H1 (cell line): ENCODE results near the gene HACD3. TPM values are rescaled to one million over a fixed set of nuclear protein-coding genes. Genes with fewer than 3 reads are reported as not detected.

ENCODE experiments used
- CTCF ChIA-PET: fragments of 300-600 bp; sonication (Branson Sonifier 250); formaldehyde crosslinking; loops from one replicate; lab custom pipeline; 2021; ENCODE audit not compliant: partially characterized antibody; lab: Charles Lee
- POLR2A ChIA-PET: fragments of 300-600 bp; sonication (Branson Sonifier 250); formaldehyde crosslinking; loops from one replicate; lab custom pipeline; 2021; ENCODE audit warnings: inconsistent platforms; ENCODE audit not compliant: partially characterized antibody; lab: Charles Lee
- DNase-seq, 2 experiments: peaks; one replicate each; pipeline versions ENCODE4 v3.0.0 to v3.0.0-alpha.2; 2010 to 2022; ENCODE audit warnings: low spot score in 2 of 2, low read depth in 1 of 2, mixed read lengths in 1 of 2
- FAIRE-seq: peaks from 2 replicates; lab custom pipeline; 2011; peaks lifted over from hg19 to GRCh38; lab: Jason Lieb, UNC
- H2AFZ ChIP-seq: 2 replicates; pipeline ENCODE4 v1.8.1; 2012; ENCODE audit warnings: low read length, inconsistent platforms
- H2AK5ac ChIP-seq: 2 replicates; pipeline ENCODE4 v1.6.1; 2013; ENCODE audit warnings: low read depth, low read length
- H2BK120ac ChIP-seq: replicated peaks from 2 replicates; pipeline ENCODE3; 2013; ENCODE audit warnings: low read depth, low read length, inconsistent platforms
- H2BK12ac ChIP-seq: 2 replicates; pipeline ENCODE4 v1.6.1; 2013; ENCODE audit warnings: low read depth, low read length
- H2BK15ac ChIP-seq: 2 replicates; pipeline ENCODE4 v1.6.1; 2013; ENCODE audit warnings: low read length
- H2BK20ac ChIP-seq: 2 replicates; pipeline ENCODE4 v1.6.1; 2013; ENCODE audit warnings: low read length
- H2BK5ac ChIP-seq: 2 replicates; pipeline ENCODE4 v1.6.1; 2013; ENCODE audit warnings: low read depth, low read length
- H3K14ac ChIP-seq: 2 replicates; pipeline ENCODE4 v1.6.1; 2013; ENCODE audit warnings: inconsistent platforms; ENCODE audit not compliant: insufficient read length
- H3K18ac ChIP-seq: 2 replicates; pipeline ENCODE4 v1.6.1; 2013; ENCODE audit warnings: low read length; ENCODE audit errors: extremely low read depth
- H3K23ac ChIP-seq: 2 replicates; pipeline ENCODE4 v1.6.1; 2013; ENCODE audit warnings: inconsistent platforms; ENCODE audit not compliant: insufficient read length
- H3K23me2 ChIP-seq: 2 replicates; pipeline ENCODE4 v1.6.1; 2013; ENCODE audit warnings: low read depth, low read length
- H3K27ac ChIP-seq: 2 replicates; pipeline ENCODE4 v1.6.1; 2011; ENCODE audit warnings: low read depth, low read length, inconsistent platforms
- H3K27me3 ChIP-seq, 4 experiments: replicated peaks in 1 of 4; 1 replicate in 1 of 4; 2 replicates in 3 of 4; pipeline versions ENCODE4 v1.6.1 to v1.8.1; 2011 to 2013; ENCODE audit warnings: low read length in 3 of 4, mild to moderate bottlenecking in 3 of 4, inconsistent platforms in 2 of 4, mixed read lengths in 2 of 4, moderate library complexity in 1 of 4; ENCODE audit not compliant: control insufficient read depth in 3 of 4, insufficient read depth in 3 of 4; ENCODE audit errors: extremely low read depth in 1 of 4
- H3K36me3 ChIP-seq, 4 experiments: 2 replicates each; pipeline versions ENCODE4 v1.6.1 to v1.8.1; 2011 to 2013; ENCODE audit warnings: mild to moderate bottlenecking in 4 of 4, low read length in 3 of 4, moderate library complexity in 2 of 4, control low read depth in 1 of 4, inconsistent platforms in 1 of 4; ENCODE audit not compliant: insufficient read depth in 4 of 4, control insufficient read depth in 2 of 4
- H3K4ac ChIP-seq: replicated peaks from 2 replicates; pipeline ENCODE3; 2013; ENCODE audit warnings: low read length, low read depth, mixed read lengths, inconsistent platforms; ENCODE audit not compliant: insufficient read length
- H3K4me1 ChIP-seq, 4 experiments: replicated peaks in 1 of 4; 1 replicate in 1 of 4; 2 replicates in 3 of 4; pipeline versions ENCODE4 v1.6.1 to v1.8.1; 2011 to 2013; ENCODE audit warnings: low read length in 3 of 4, inconsistent platforms in 2 of 4, mixed read lengths in 1 of 4; ENCODE audit not compliant: insufficient read depth in 4 of 4, control insufficient read depth in 3 of 4
- H3K4me2 ChIP-seq, 2 experiments: 2 replicates each; pipeline versions ENCODE4 v1.6.1 to v1.8.1; 2011 to 2013; ENCODE audit warnings: low read depth in 2 of 2, low read length in 2 of 2, control low read depth in 1 of 2, inconsistent platforms in 1 of 2, mild to moderate bottlenecking in 1 of 2; ENCODE audit not compliant: insufficient read depth in 1 of 2
- H3K4me3 ChIP-seq, 4 experiments: fragments of 200-600, 300-600 bp in 1 of 4; sonication (generic), shearing (Covaris generic), sonication (Bioruptor Twin) in 1 of 4; 2 replicates each; pipeline versions ENCODE4 v1.5.1 to v1.8.1; 2011 to 2016; ENCODE audit warnings: low read length in 4 of 4, low read depth in 3 of 4, control low read depth in 2 of 4, inconsistent platforms in 2 of 4, mild to moderate bottlenecking in 2 of 4, mixed read lengths in 1 of 4, moderate library complexity in 1 of 4; ENCODE audit not compliant: insufficient read depth in 2 of 4; ENCODE audit errors: extremely low read depth in 1 of 4
- H3K56ac ChIP-seq: replicated peaks from 2 replicates; pipeline ENCODE3; 2013; ENCODE audit warnings: low read depth, mild to moderate bottlenecking, mixed read lengths, low read length, inconsistent platforms; ENCODE audit not compliant: insufficient read length
- H3K79me1 ChIP-seq: 2 replicates; pipeline ENCODE4 v1.6.1; 2013; ENCODE audit warnings: low read depth, low read length, control low read depth
- H3K79me2 ChIP-seq, 2 experiments: 2 replicates each; pipeline versions ENCODE4 v1.6.1 to v1.8.1; 2012 to 2013; ENCODE audit warnings: low read length in 2 of 2, mild to moderate bottlenecking in 2 of 2, inconsistent platforms in 1 of 2; ENCODE audit not compliant: insufficient read depth in 2 of 2, control insufficient read depth in 1 of 2
- H3K9ac ChIP-seq, 4 experiments: replicated peaks in 1 of 4; 1 replicate in 1 of 4; 2 replicates in 3 of 4; pipeline versions ENCODE4 v1.6.1 to v1.8.1; 2011 to 2013; ENCODE audit warnings: low read depth in 3 of 4, low read length in 3 of 4, control low read depth in 2 of 4, mild to moderate bottlenecking in 2 of 4, moderate library complexity in 2 of 4, inconsistent platforms in 1 of 4; ENCODE audit errors: extremely low read depth in 1 of 4
- H3K9me3 ChIP-seq, 2 experiments: 2 replicates each; pipeline versions ENCODE4 v1.6.1 to v1.8.1; 2012 to 2013; ENCODE audit warnings: mild to moderate bottlenecking in 2 of 2, moderate library complexity in 2 of 2, control low read depth in 1 of 2, inconsistent platforms in 1 of 2, low read depth in 1 of 2, low read length in 1 of 2, mixed read lengths in 1 of 2; ENCODE audit not compliant: insufficient read depth in 2 of 2
- H4K20me1 ChIP-seq, 2 experiments: replicated peaks in 1 of 2; 2 replicates each; pipeline versions ENCODE3 to v1.8.1; 2011 to 2013; ENCODE audit warnings: inconsistent platforms in 2 of 2, low read length in 2 of 2, mild to moderate bottlenecking in 1 of 2; ENCODE audit not compliant: insufficient read depth in 2 of 2, control insufficient read depth in 1 of 2
- H4K5ac ChIP-seq: 2 replicates; pipeline ENCODE4 v1.6.1; 2013; ENCODE audit warnings: low read length, low read depth, mixed read lengths, inconsistent platforms; ENCODE audit not compliant: insufficient read length
- H4K8ac ChIP-seq: 2 replicates; pipeline ENCODE4 v1.8.0; 2013; ENCODE audit warnings: mild to moderate bottlenecking, moderate library complexity, low read length, inconsistent platforms; ENCODE audit not compliant: insufficient read depth; ENCODE audit errors: extremely low read depth
- H4K91ac ChIP-seq: replicated peaks from 2 replicates; pipeline ENCODE3; 2013; ENCODE audit warnings: low read length, mixed read lengths, inconsistent platforms; ENCODE audit not compliant: insufficient read length
- ATF2 ChIP-seq: IDR thresholded peaks from 2 replicates; pipeline ENCODE4 v1.6.1; 2012; ENCODE audit warnings: low read length, inconsistent platforms
- CBX8 ChIP-seq: fragments of 300-800, 300-1000 bp; sonication (generic); IDR thresholded peaks from 2 replicates; pipeline ENCODE4 v1.7.1; 2016; ENCODE audit warnings: low read depth, low read length, borderline replicate concordance
- EZH2 ChIP-seq: fragments of 200-600 bp; sonication (generic); IDR thresholded peaks from 2 replicates; pipeline ENCODE4 v1.7.1; 2012; ENCODE audit warnings: low read depth, mild to moderate bottlenecking, moderate library complexity, low read length, inconsistent platforms; ENCODE audit not compliant: severe bottlenecking
- RFX5 ChIP-seq: IDR thresholded peaks from 2 replicates; pipeline ENCODE4 v1.6.1; 2011; ENCODE audit warnings: low read depth, low read length, improper control_type of control experiment, borderline replicate concordance
- TBP ChIP-seq: IDR thresholded peaks from 2 replicates; pipeline ENCODE4 v1.6.1; 2011; ENCODE audit warnings: low read depth, low read length, improper control_type of control experiment
- TCF12 ChIP-seq: IDR thresholded peaks from 2 replicates; pipeline ENCODE4 v1.6.1; 2011; ENCODE audit warnings: low read depth, mild to moderate bottlenecking, low read length
- WGBS, 2 experiments: shearing (Covaris generic) in 1 of 2; methylation state at CpG; one replicate each; pipeline versions ENCODE4 v1.1.6 to v1.1.7; 2013 to 2015; ENCODE audit warnings: low lambda C conversion rate in 2 of 2, mixed read lengths in 2 of 2, inconsistent platforms in 1 of 2, low coverage in 1 of 2, missing lambda C conversion rate in 1 of 2; ENCODE audit not compliant: insufficient replicate concordance in 2 of 2, insufficient coverage in 1 of 2, insufficient read length in 1 of 2; ENCODE audit errors: extremely low coverage in 1 of 2, missing lambda C conversion rate in 1 of 2; 5-methylcytosine and 5-hydroxymethylcytosine counted together
- long read RNA-seq, 2 experiments: library from RNA in 1 of 2; library from capped mRNA in 1 of 2; stranded (forward); transcript quantifications; one replicate each; pipeline ENCODE4 v2.0.0, GENCODE V29; 2021; ENCODE audit warnings: inconsistent platforms in 1 of 2
- polyA minus RNA-seq, 3 experiments: library from RNA; depleted of rRNA, polyadenylated mRNA; stranded (reverse); fragments of >200 nt; gene quantifications; 1 replicate in 2 of 3; 2 replicates in 1 of 3; pipeline ENCODE4 v1.2.3, GENCODE V29; 2011
- polyA plus RNA-seq, 7 experiments: library from polyadenylated mRNA; depleted of rRNA in 3 of 7; stranded (reverse) in 5 of 7; unstranded in 2 of 7; fragments of >200 nt in 5 of 7; fragments of 200-250 nt in 2 of 7; gene quantifications; 1 replicate in 5 of 7; 2 replicates in 1 of 7; 4 replicates in 1 of 7; pipeline versions ENCODE4 v1.2.1 to v1.2.3, GENCODE V29; 2011 to 2013; ENCODE audit warnings: missing spikeins in 2 of 7, mixed read lengths in 2 of 7
- total RNA-seq: library from RNA; stranded (reverse); fragmentation: NEBNext Ultra II Directional; extraction: Animal tissue kit (Norgen Biotek cat#: 25700); gene quantifications from 2 replicates; pipeline ENCODE4 v1.2.1, GENCODE V29; 2021

The HACD3 gene
- total RNA-seq = 118 and 120 TPM in 2 replicates
- polyA plus RNA-seq (2011; rRNA removed) = 53.5 and 78.8 TPM in 2 replicates
- polyA plus RNA-seq (2011; cell fraction: cytosol; rRNA removed) = 89.0 TPM
- polyA plus RNA-seq (2011; cell fraction: nucleus; rRNA removed) = 39.2 TPM
- polyA plus RNA-seq (2012, experiment 1 of 2) = 83.5 to 108 TPM (median 93.7 TPM) in 4 replicates
- 15.0 TPM for polyA plus RNA-seq (2012, experiment 2 of 2)
- polyA plus RNA-seq (2013, experiment 1 of 2) = 211 TPM
- 243 TPM for polyA plus RNA-seq (2013, experiment 2 of 2)
- polyA minus RNA-seq (2011; rRNA and poly(A)+ RNA removed) = 74.7 and 108 TPM in 2 replicates
- 63.1 TPM for polyA minus RNA-seq (2011; cell fraction: cytosol; rRNA and poly(A)+ RNA removed)
- 63.4 TPM for polyA minus RNA-seq (2011; cell fraction: nucleus; rRNA and poly(A)+ RNA removed)
- long read RNA-seq, experiment 1, partial matches to known transcripts = 31 of 171 reads
- long read RNA-seq, experiment 1, other reads (novel, unspliced or antisense) = 140 of 171 reads
- long read RNA-seq, experiment 2, transcript HACD3-201 (11 exons, 3,228 nt) = major isoform, 215 of 240 reads
- long read RNA-seq, experiment 2, partial matches to known transcripts = 12 of 240 reads
- long read RNA-seq, experiment 2, other reads (novel, unspliced or antisense) = 9 of 240 reads

- peak within 1 kb of the TSS; percentile 90 for H2BK12ac ChIP-seq
- peaks cover 15 to 16% of the 10 kb centered on the region in 2 experiments for H4K20me1 ChIP-seq
- peak within 1 kb of the TSS; percentile 96 for H4K5ac ChIP-seq
- peak within 1 kb of the TSS; percentile 88 to 99 (median 98) for H3K9ac ChIP-seq
- peaks cover 2% of the 10 kb centered on the region; the same call in 1 of the 2 replicates for H3K23me2 ChIP-seq
- peaks cover 8% of the 10 kb centered on the region; the same call in 1 of the 2 replicates for H3K79me1 ChIP-seq
- WGBS, 2 experiments = 1% methylated on average over 85 of the region's 88 CpGs; no CpG with 5 or more reads in 1 of the 2 experiments
- no peaks in the 10 kb centered on the region; a peak in 1 of 8 replicates for H3K36me3 ChIP-seq
- no peaks in the 10 kb centered on the region for H3K9me3 ChIP-seq
- FAIRE-seq = no peak
- H2AK5ac ChIP-seq = 0 out of 2 replicates have a peak within 1 kb of the TSS, but pooled peaks have one; percentile 30
- ChIA-PET POLR2A (interaction anchor here (0.7 to 3.6 kb wide), 18 partner anchors 9 to 462 kb away, joined by 3 to 29 read pairs (median 6); partner anchors contain the start of genes DPP8, INTS14, RAB11A and RNU5B-1), CTCF (interaction anchor here (0.6 to 1.3 kb wide), 5 partner anchors 14 to 378 kb away, joined by 3 read pairs; no protein-coding TSS in a partner anchor)
- peak within 1 kb of the TSS; percentile 96 for H2BK5ac ChIP-seq
- peak within 1 kb of the TSS; percentile 55 to 88 for H3K4me2 ChIP-seq
- no peak within 1 kb of the TSS for H3K14ac ChIP-seq
- H3K4me1 ChIP-seq = peaks cover 4 to 14% (median 8%) of the 10 kb centered on the region in 4 experiments
- H3K4ac ChIP-seq = peak within 1 kb of the TSS; percentile 99
- DNase-seq = peak; percentile 44 to 96
- H2BK120ac ChIP-seq = no peak within 1 kb of the TSS
- no peak within 1 kb of the TSS; the same call in 1 of the 2 replicates for H2BK15ac ChIP-seq
- H4K91ac ChIP-seq = peak within 1 kb of the TSS; percentile 99
- H3K27me3 ChIP-seq = no peaks in the 10 kb centered on the region
- H3K4me3 ChIP-seq = peak within 1 kb of the TSS; percentile 75 to 92 (median 89)
- H3K23ac ChIP-seq = no peak within 1 kb of the TSS
- peak within 1 kb of the TSS; percentile 91 for H2AFZ ChIP-seq
- peak within 1 kb of the TSS; percentile 91 for H3K56ac ChIP-seq
- H3K27ac ChIP-seq = peak within 1 kb of the TSS; percentile 96
- peak within 1 kb of the TSS; percentile 100 for H3K18ac ChIP-seq
- H2BK20ac ChIP-seq = no peak within 1 kb of the TSS
- H3K79me2 ChIP-seq = peaks cover 30 to 48% of the 10 kb centered on the region in 2 experiments
- H4K8ac ChIP-seq = peak within 1 kb of the TSS; percentile 98
- TF ChIP-seq TCF12 (no peak), EZH2 (no peak), TBP (peak; percentile 53; the same call in 1 of the 2 replicates), CBX8 (no peak), RFX5 (no peak), ATF2 (no peak)
Measured at GRCh38 chr15:65530318-65531111, at the start of gene HACD3. HACD3 (plus strand) TSS chr15:65530463; CDS start chr15:65530632, 169 bp downstream.
